ENCODE measurements around the gene SLC8A1. TPM values are rescaled to one million over a fixed set of nuclear protein-coding genes. Genes with fewer than 3 reads are reported as not detected.

The SLC8A1 gene
- total and polyA plus RNA-seq, 2 of the 13 experiments (the other 11 are each of a cell fraction or from before 2014, with no cell fraction given): not detected

- no peak overlapping the region for H3K9ac ChIP-seq (ENCODE audit: insufficient read depth, low read depth, low read length)
- in situ Hi-C loops (cut with HindIII; ENCODE audit: extremely low pct_ligation_motif_present, low pct_unique_long_range_greater_than_20kb): no loop called here
- H3K4me3 ChIP-seq (replicated peaks in 1 of 3; ENCODE audit: insufficient read depth in 1 of 3, low read depth in 2 of 3, low read length in 3 of 3): no peak overlapping the region
- no TSS peak for BruUV-seq (replicated peaks)
- ChIA-PET CTCF (ENCODE audit: low intra/inter-chr PET ratio, low total read pairs) (no interaction called here), POLR2A (no interaction called here)
- no peaks in the 10 kb centered on the region for H3K27me3 ChIP-seq (ENCODE audit: control insufficient read depth in 1 of 2, insufficient read depth in 2 of 2, low read length in 2 of 2)
- DNase-seq (ENCODE audit: low spot score) (no peak), FAIRE-seq (no peak), ATAC-seq (no peak)
- no peak overlapping the region for H2AFZ ChIP-seq (ENCODE audit: low read length)
- no peaks in the 10 kb centered on the region for H3K4me1 ChIP-seq (ENCODE audit: insufficient read depth, low read length)
- no peak overlapping the region for H3K4me2 ChIP-seq (ENCODE audit: low read depth, low read length)
- no peak overlapping the region for H3K27ac ChIP-seq (ENCODE audit: extremely low read length, insufficient read depth, low read length)
- H3K36me3 ChIP-seq (replicated peaks in 1 of 2; ENCODE audit: control insufficient read depth in 1 of 2, insufficient read depth in 2 of 2, low read length in 2 of 2): no peaks in the 10 kb centered on the region
- no peaks in the 10 kb centered on the region for H3K9me3 ChIP-seq (ENCODE audit: low read length)
- 4% methylated on average over 6 of the region's 6 CpGs for WGBS (ENCODE audit: low lambda C conversion rate)
- TF ChIP-seq KLF12 (CRISPR knock-in tag; IDR thresholded peaks at IDR 0.05; ENCODE audit: borderline replicate concordance) (no peak), TMF1 (CRISPR knock-in tag; IDR thresholded peaks at IDR 0.05; ENCODE audit: low read depth) (no peak), CBX5 (CRISPR knock-in tag; IDR thresholded peaks at IDR 0.05; ENCODE audit: borderline replicate concordance) (no peak), ZNF567 (CRISPR knock-in tag; IDR thresholded peaks at IDR 0.05; ENCODE audit: borderline replicate concordance) (no peak), ZKSCAN5 (CRISPR knock-in tag; IDR thresholded peaks at IDR 0.05) (no peak), SKI (IDR thresholded peaks at IDR 0.05; ENCODE audit: partially characterized antibody) (no peak), ZNF18 (CRISPR knock-in tag; IDR thresholded peaks at IDR 0.05; ENCODE audit: insufficient replicate concordance) (no peak), BRCA1 (CRISPR knock-in tag; IDR thresholded peaks at IDR 0.05) (no peak), HNF4G (IDR thresholded peaks at IDR 0.05; ENCODE audit: borderline replicate concordance, low read depth, low read length) (no peak), HNF4G (CRISPR knock-in tag; IDR thresholded peaks at IDR 0.05; ENCODE audit: borderline replicate concordance, low read depth) (no peak), ZNF704 (CRISPR knock-in tag; IDR thresholded peaks at IDR 0.05; ENCODE audit: borderline replicate concordance) (no peak), ZFP90 (CRISPR knock-in tag; IDR thresholded peaks at IDR 0.05; ENCODE audit: borderline replicate concordance) (no peak)
- TF ChIP-seq, protein P1, sequence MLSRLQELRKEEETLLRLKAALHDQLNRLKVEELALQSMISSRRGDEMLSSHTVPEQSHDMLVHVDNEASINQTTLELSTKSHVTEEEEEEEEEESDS (CRISPR knock-in tag; IDR thresholded peaks at IDR 0.05; ENCODE audit: borderline replicate concordance): no peak
- H3K79me2 ChIP-seq (ENCODE audit: insufficient read depth, low read length): no peaks in the 10 kb centered on the region
- H4K20me1 ChIP-seq (ENCODE audit: insufficient read depth, low read length): no peaks in the 10 kb centered on the region
- intact Hi-C loops (cut with micrococcal nuclease; ENCODE audit: unreplicated experiment): no loop called here
Observed at GRCh38 chr2:40102447-40102846, 349.4 kb downstream of the SLC8A1 start.
